Raji (cell line): ENCODE results near the gene ELMOD1.

ENCODE experiments used
- POLR2A ChIP-seq: IDR thresholded peaks from 2 replicates; pipeline ENCODE4 v1.6.1; 2011; ENCODE audit warnings: low read depth, low read length, control low read depth; ENCODE audit not compliant: insufficient read depth

Gene ELMOD1

DNA sequence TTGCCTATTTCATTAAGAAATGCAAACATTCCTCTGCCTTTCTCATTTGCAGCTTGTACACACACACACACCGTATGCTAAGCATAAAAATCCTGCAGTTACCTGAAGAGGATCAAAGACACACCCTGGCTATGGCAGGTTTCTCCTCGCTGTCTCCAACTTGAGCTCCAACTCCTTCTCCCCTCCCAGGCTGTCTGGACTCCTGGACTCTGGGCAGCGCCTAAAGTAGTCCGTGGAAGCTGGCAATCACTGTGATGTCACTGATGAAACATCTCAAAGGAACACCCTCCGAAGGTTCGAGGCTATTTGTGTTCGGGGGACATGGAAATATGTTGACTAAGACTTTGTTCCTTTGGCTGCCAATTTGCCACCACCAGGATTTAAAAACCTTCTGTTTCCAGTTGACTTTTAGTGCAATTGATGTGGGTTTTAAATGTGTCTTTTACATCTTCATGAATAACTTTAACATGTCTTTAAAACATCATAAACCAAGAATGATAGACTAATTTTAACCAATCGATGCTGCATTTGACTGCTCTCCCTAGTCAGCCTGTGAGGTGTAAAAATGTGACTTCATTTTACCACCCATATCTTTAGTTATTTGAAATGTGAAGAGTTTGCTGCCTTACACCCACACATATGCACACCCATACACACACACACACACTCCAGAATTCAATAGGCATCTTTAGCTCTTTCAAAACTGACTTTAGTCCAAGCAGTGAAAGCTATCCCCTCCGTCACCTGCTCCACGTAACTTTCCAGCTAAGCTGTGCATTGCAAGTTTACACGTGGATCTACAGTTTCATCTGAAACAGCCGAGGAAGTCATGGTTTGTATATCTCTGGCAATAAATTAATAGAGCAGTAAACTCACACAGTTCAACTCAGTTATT, 121.2 kb downstream of the ELMOD1 start, which contains the start of gene SLN:
Gene SLN, minus strand, starts transcription at position 196 of the 895 bp plus-strand sequence.
- no peak for TF ChIP-seq POLR2A

DNA sequence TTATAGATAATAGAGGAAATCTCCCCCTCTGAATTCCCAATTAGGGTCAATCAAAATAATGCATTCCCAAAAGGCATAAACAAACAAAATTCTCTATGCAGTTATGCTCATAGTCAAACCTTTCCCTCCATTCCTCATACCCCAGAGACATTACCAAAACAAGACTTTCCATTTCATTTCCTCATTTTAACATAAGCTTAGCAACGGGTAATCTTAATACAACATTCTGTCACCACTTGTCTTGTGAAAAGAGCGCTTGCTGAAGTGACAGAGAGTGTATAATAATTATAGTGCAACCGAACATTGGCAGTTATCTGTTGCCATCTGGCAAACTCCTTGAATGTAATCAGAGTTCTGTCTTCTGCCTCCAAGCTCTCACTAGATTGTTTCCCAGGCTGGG, 122.1 kb downstream of the ELMOD1 start:
- no peak for TF ChIP-seq POLR2A
